Keratinocyte (primary cell): ENCODE measurements around the gene HOXB9. TPM values are rescaled to one million over a fixed set of nuclear protein-coding genes. Genes with fewer than 3 reads are reported as not detected.

Experiments
- DNase-seq: peaks from one replicate; pipeline ENCODE4 v3.0.0-alpha.2; 2011; ENCODE audit warnings: low read depth, missing footprints, low spot score
- FAIRE-seq: peaks from 2 replicates; lab custom pipeline; 2011; peaks lifted over from hg19 to GRCh38; lab: Jason Lieb, UNC
- H2AFZ ChIP-seq: 2 replicates; pipeline ENCODE4 v1.6.0; 2012; ENCODE audit warnings: low read length, control low read depth, inconsistent platforms; ENCODE audit not compliant: control insufficient read depth
- H3K27ac ChIP-seq: 2 replicates; pipeline ENCODE4 v1.5.1; 2011; ENCODE audit warnings: low read length; ENCODE audit not compliant: control insufficient read depth, insufficient read depth
- H3K27me3 ChIP-seq: 3 replicates; pipeline ENCODE4 v1.6.0; 2011; ENCODE audit warnings: low read length; ENCODE audit not compliant: control insufficient read depth, insufficient read depth; ENCODE audit errors: extremely low read depth
- H3K36me3 ChIP-seq, 2 experiments: 2 replicates in 1 of 2; 3 replicates in 1 of 2; pipeline ENCODE4 v1.5.1; 2011; ENCODE audit warnings: low read length in 2 of 2, mild to moderate bottlenecking in 1 of 2; ENCODE audit not compliant: control insufficient read depth in 2 of 2, insufficient read depth in 2 of 2; ENCODE audit errors: extremely low read depth in 1 of 2
- H3K4me1 ChIP-seq: 3 replicates; pipeline ENCODE4 v1.5.1; 2011; ENCODE audit warnings: low read length; ENCODE audit not compliant: control insufficient read depth, insufficient read depth; ENCODE audit errors: extremely low read depth
- H3K4me2 ChIP-seq: 3 replicates; pipeline ENCODE4 v1.6.0; 2011; ENCODE audit warnings: low read depth, low read length; ENCODE audit not compliant: control insufficient read depth, insufficient read depth; ENCODE audit errors: extremely low read depth
- H3K4me3 ChIP-seq, 3 experiments: fragments of 200-600 bp in 1 of 3; sonication (generic) in 1 of 3; 2 replicates in 2 of 3; 3 replicates in 1 of 3; pipeline ENCODE4 v1.5.1; 2011 to 2016; ENCODE audit warnings: low read length in 3 of 3, mild to moderate bottlenecking in 3 of 3, control low read depth in 2 of 3, inconsistent platforms in 1 of 3, low read depth in 1 of 3, mixed read lengths in 1 of 3, mixed run types in 1 of 3, moderate library complexity in 1 of 3; ENCODE audit not compliant: control insufficient read depth in 2 of 3, insufficient read depth in 2 of 3; ENCODE audit errors: extremely low read depth in 1 of 3
- H3K79me2 ChIP-seq: 2 replicates; pipeline ENCODE4 v1.6.0; 2012; ENCODE audit warnings: low read length; ENCODE audit not compliant: control insufficient read depth, insufficient read depth
- H3K9ac ChIP-seq: 3 replicates; pipeline ENCODE4 v1.6.0; 2011; ENCODE audit warnings: low read length; ENCODE audit not compliant: control insufficient read depth, insufficient read depth; ENCODE audit errors: extremely low read depth
- H3K9me1 ChIP-seq: 3 replicates; pipeline ENCODE4 v1.6.0; 2011; ENCODE audit warnings: low read length; ENCODE audit not compliant: control insufficient read depth, insufficient read depth; ENCODE audit errors: extremely low read depth
- H3K9me3 ChIP-seq: 2 replicates; pipeline ENCODE4 v1.5.1; 2012; ENCODE audit warnings: low read depth, low read length; ENCODE audit not compliant: control insufficient read depth
- H4K20me1 ChIP-seq: 3 replicates; pipeline ENCODE4 v1.6.0; 2011; ENCODE audit warnings: low read length; ENCODE audit not compliant: control insufficient read depth, insufficient read depth; ENCODE audit errors: extremely low read depth
- EZH2 ChIP-seq: IDR thresholded peaks from one replicate; pipeline ENCODE4 v1.6.1; 2012; ENCODE audit warnings: inconsistent platforms, mild to moderate bottlenecking, low read length, moderate library complexity
- dilution Hi-C: fragments of 300-500 bp; cut with MboI; formaldehyde crosslinking; loops from one replicate; pipeline ENCODE4 v1.7.0; 2020; ENCODE audit warnings: low sequenced_read_pairs; ENCODE audit not compliant: extremely low pct_ligation_motif_present
- polyA plus RNA-seq, 5 experiments: library from polyadenylated mRNA; depleted of rRNA in 3 of 5; stranded (reverse) in 3 of 5; stranded (forward) in 1 of 5; unstranded in 1 of 5; fragments of >200 nt; gene quantifications; 1 replicate in 1 of 5; 2 replicates in 3 of 5; 3 replicates in 1 of 5; pipeline versions ENCODE4 v1.2.1 to v1.2.3, GENCODE V29; 2011 to 2012; ENCODE audit warnings: missing spikeins in 2 of 5, low read depth in 1 of 5, low replicate concordance in 1 of 5
- TF ChIP-seq, protein P1 (sequence below), 3 experiments: IDR thresholded peaks in 1 of 3; conservative IDR thresholded peaks in 1 of 3; optimal IDR thresholded peaks in 1 of 3; 2 replicates in 2 of 3; 3 replicates in 1 of 3; pipeline versions ENCODE3 to v1.5.1; 2011; ENCODE audit warnings: low read length in 3 of 3, mild to moderate bottlenecking in 3 of 3, moderate library complexity in 2 of 3, control low read depth in 1 of 3, inconsistent platforms in 1 of 3; ENCODE audit not compliant: insufficient read depth in 2 of 3; ENCODE audit errors: extremely low read depth in 1 of 3

Gene HOXB9
- polyA plus RNA-seq, 1 donor (not counting 4 experiments of a cell fraction or from before 2014, with no cell fraction given): 0.03 TPM

DNA sequence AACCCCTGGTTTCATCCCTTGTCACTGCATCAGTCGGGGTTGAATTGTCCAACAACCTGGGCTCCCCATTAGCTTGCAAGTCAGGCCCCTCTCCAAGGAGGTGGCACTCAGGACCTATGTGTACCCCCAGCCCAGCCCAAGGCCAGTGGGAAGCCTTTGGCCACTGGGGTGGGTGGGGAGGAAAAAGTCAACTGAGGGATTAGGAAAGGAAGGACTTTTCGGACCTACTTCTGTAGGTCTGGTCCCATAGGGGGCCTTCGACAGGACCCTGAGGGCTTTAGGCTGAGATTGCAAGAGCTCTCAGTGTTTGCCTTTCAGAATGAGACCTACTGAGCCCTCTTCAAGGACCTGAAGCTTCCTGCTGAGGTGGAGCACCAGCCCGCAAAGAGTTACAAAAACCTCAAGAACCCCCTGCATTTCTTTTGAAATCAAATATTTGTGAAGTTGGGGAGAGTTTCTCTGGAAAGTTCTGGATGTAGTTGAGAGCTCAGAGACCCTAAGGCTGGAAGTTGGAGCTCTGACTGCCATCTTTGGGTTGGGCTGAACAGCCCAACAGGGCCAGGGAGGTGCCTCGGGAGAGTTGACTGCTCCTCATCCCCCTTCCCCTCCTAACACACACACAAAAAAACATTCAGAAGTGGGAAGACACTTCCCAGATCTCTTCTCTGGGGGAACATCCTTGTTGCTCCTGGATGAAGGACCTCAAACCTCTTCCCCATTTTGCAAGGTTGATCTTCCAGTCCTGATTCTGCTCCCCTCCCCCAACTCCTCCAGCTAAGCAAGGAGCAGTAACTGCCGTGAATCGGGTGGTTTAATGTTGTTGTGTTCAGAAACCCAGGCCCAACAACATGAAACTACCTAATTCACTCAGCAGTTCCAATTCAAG, 5.8 kb upstream of the HOXB9 start:
- H4K20me1 ChIP-seq: peaks cover 9% of the 10 kb centered on the region
- DNase-seq (no peak), FAIRE-seq (no peak)
- H2AFZ ChIP-seq: no peak overlapping the region
- TF ChIP-seq EZH2: no peak
- TF ChIP-seq, protein P1, sequence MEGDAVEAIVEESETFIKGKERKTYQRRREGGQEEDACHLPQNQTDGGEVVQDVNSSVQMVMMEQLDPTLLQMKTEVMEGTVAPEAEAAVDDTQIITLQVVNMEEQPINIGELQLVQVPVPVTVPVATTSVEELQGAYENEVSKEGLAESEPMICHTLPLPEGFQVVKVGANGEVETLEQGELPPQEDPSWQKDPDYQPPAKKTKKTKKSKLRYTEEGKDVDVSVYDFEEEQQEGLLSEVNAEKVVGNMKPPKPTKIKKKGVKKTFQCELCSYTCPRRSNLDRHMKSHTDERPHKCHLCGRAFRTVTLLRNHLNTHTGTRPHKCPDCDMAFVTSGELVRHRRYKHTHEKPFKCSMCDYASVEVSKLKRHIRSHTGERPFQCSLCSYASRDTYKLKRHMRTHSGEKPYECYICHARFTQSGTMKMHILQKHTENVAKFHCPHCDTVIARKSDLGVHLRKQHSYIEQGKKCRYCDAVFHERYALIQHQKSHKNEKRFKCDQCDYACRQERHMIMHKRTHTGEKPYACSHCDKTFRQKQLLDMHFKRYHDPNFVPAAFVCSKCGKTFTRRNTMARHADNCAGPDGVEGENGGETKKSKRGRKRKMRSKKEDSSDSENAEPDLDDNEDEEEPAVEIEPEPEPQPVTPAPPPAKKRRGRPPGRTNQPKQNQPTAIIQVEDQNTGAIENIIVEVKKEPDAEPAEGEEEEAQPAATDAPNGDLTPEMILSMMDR (optimal IDR thresholded peaks at IDR 0.05 in 1 of 3, IDR thresholded peaks at IDR 0.05 in 1 of 3, conservative IDR thresholded peaks at IDR 0.05 in 1 of 3; ENCODE audit: extremely low read depth in 1 of 3, insufficient read depth in 2 of 3, low read length in 3 of 3): no peak
- no peak overlapping the region for H3K9ac ChIP-seq
- peaks cover 100% of the 10 kb centered on the region for H3K27me3 ChIP-seq
- no peak overlapping the region for H3K4me3 ChIP-seq
- dilution Hi-C loops: no loop called here
- no peaks in the 10 kb centered on the region for H3K36me3 ChIP-seq
- no peaks in the 10 kb centered on the region for H3K4me1 ChIP-seq
- no peak overlapping the region for H3K4me2 ChIP-seq
- H3K9me3 ChIP-seq: no peaks in the 10 kb centered on the region
- no peak overlapping the region for H3K27ac ChIP-seq
- H3K79me2 ChIP-seq: no peaks in the 10 kb centered on the region
- no peaks in the 10 kb centered on the region for H3K9me1 ChIP-seq

DNA sequence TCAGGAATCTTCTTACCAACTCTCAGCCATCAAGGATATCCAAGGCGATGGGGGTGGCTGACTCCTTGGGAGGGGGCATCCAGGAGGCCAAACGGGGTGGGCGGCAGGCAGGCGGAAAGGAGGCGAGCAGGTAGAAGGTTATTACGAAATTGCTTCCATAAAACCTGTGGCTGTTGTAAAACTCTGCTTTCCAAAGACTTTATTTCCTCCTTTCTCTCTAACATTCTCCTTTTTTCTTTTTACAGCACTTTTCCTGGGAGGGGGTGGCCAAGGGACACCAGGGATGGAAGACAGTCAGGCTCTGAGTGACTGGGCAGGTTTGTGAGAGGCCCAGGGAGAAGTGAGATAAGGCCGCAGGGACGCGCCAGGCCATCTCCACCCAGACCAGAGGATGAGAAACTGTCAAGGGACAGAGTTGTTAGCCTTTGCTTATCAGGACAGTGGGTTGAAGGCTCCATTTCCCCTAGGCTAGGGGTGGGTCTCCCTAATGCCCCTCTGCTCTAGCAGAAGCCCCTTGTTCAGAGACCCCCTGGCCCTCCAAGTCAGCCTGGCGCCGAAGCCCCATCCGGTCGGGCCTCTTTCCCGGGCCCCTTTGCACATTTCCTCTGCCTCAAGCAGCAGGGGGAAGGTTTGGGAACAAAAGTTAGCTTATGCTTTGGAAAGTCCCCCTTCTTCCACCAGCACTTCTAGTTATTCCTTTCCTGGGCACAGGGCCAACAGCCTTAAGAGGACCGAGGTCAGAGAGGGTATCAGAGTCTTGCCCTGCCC, 5.0 kb upstream of the HOXB9 start:
- FAIRE-seq: no peak
- H3K4me1 ChIP-seq: no peaks in the 10 kb centered on the region
- dilution Hi-C loops: no loop called here

More for the DNA sequence above, 5.0 kb upstream of the HOXB9 start:
- TF ChIP-seq, protein P1 (optimal IDR thresholded peaks at IDR 0.05 in 1 of 3, IDR thresholded peaks at IDR 0.05 in 1 of 3, conservative IDR thresholded peaks at IDR 0.05 in 1 of 3; ENCODE audit: extremely low read depth in 1 of 3, insufficient read depth in 2 of 3, low read length in 3 of 3): no peak
- TF ChIP-seq EZH2: peak; percentile 10
- Histone ChIP-seq H3K4me3 (no peak overlapping the region), H3K9me3 (no peaks in the 10 kb centered on the region), H3K27ac (no peak overlapping the region), H3K9me1 (no peaks in the 10 kb centered on the region), H3K27me3 (peaks cover 100% of the 10 kb centered on the region), H4K20me1 (peaks cover 9% of the 10 kb centered on the region), H3K36me3 (no peaks in the 10 kb centered on the region), H3K9ac (no peak overlapping the region), H2AFZ (no peak overlapping the region), H3K4me2 (no peak overlapping the region), H3K79me2 (no peaks in the 10 kb centered on the region)
- DNase-seq: no peak
